Astrocyte of the hippocampus (primary cell): ENCODE measurements around the gene CNTN4.

ENCODE experiments used
- DNase-seq: peaks from one replicate; pipeline ENCODE4 v3.0.0; 2011; ENCODE audit warnings: low read depth, low spot score

The CNTN4 gene

GRCh38 chr3:2261747-2262146 is 163.1 kb downstream of the CNTN4 start:
- DNase-seq = no peak

DNA sequence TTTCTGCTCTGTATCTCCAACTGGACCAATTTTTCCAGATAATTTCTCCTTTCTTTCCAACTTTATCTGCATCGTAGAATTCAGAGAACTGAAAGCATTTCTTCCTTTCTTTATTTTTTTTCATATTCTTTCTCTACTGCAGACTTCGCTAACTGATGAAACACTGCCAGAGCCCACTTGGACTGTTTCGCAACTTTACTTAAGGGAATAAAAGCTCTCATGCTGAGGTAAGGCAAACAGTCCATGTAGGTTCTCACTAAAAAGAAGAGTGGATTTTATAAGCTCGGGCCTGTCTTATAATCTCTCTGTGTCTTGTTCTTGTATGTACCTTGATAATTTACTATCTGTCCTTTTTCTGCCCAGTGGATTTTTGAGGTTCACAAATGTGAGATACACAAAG is 163.5 kb downstream of the CNTN4 start:
- no peak for DNase-seq

- no peak for DNase-seq
These were observed 167.9 kb downstream of the CNTN4 start for GRCh38 chr3:2266606-2267005.

DNA sequence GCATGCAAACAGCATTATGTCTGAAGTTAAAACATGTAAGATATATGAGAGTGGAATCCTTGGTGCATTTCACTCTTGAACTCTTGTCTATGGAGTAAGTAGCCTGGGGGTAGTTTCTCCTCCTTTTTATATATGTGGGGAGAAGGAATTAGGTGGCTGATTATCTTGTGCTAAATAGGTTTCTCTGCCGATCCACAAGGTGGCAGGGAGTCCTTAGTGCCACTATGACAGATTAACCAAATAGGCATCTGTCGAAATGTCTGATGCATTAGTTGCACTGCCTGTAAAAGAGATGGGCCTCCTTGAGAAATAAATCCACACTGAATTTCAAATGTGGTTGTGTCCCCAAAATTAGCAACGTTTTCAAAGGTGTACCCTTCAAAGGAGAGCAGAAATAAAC is 170.1 kb downstream of the CNTN4 start:
- DNase-seq = no peak

- DNase-seq = no peak
These were observed 175.9 kb downstream of the CNTN4 start for GRCh38 chr3:2274526-2274925.

DNA sequence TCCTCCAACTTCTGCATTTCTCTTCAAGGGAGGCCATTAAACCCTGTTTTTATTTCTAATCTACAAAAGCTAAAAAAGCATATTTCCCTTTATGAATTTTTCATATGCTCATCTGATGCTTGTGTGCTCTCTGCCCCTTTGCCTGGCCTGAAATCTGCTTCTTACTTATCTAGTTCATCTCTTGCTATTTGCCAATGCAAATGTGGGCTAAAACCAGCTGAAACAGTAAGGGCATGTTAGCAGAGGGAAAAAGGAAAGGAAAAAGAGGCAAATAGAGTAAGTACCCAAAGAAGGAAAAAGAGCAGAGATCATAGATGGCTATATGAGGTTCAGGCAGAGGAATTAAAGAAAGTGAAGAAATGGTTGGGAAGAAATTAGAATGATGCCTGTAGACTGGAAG is 185.2 kb downstream of the CNTN4 start:
- no peak for DNase-seq

- no peak for DNase-seq
These were observed 202.3 kb downstream of the CNTN4 start for GRCh38 chr3:2300938-2301337.

GRCh38 chr3:2301361-2301760 is 202.7 kb downstream of the CNTN4 start:
- DNase-seq = no peak

GRCh38 chr3:2303566-2303965 is 204.9 kb downstream of the CNTN4 start:
- peak; percentile 44 for DNase-seq

- no peak for DNase-seq
These were observed 212.4 kb downstream of the CNTN4 start for GRCh38 chr3:2311022-2311421.

DNA sequence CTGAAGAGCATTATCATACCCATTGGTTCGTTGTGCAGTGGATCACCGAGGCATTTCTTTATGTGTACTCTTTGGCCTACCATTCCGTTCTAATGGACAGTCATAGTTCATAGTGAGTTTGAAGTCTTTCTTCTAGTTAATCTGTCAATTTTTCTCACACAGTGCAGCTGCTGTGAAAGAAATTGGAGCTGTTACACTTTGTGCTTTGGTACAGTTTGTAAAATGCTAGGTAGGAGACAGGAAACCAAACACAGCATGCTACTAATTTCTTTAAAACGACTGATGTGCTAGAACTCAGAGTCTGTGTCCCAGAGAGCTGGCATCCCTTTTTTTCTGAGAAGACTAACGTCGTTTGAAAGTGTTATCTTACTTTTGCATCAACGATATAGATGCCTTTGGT is 218.9 kb downstream of the CNTN4 start:
- no peak for DNase-seq

- DNase-seq = no peak
These were observed 236.3 kb downstream of the CNTN4 start for GRCh38 chr3:2334921-2335320.

DNA sequence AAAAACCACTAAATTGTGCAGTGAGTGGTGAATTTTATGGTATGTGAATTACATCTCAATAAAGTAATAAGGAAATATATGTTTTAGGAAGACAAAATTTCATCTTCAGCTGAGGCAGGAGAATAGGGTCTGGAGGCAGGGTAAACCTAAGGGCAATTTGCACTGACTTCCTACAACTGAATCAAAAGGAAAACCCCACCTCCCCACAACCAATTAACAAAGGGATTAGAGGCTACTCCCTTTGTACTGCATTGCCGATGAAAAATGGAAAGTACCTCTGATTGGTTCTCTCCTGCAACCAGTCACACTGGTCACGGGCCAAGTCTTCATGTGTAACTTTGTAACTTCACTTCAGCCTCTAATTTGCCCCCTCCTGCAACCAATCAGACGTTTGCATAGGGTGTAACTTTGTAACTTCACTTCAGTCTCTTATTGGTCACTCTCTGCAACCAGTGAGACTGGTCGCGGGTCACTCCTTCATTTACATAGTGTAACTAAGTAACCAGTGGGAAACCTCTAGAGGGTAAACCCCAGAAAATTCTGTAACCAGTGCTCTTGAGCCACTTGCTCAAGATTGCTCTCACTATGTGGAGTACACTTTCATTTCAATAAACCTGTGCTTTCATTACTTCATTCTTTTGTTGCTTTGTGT is 244.5 kb downstream of the CNTN4 start:
- DNase-seq = no peak

GRCh38 chr3:2352134-2352762 is 253.6 kb downstream of the CNTN4 start:
- DNase-seq = no peak

GRCh38 chr3:2354702-2355101 is 256.0 kb downstream of the CNTN4 start:
- DNase-seq = peak; percentile 38

DNA sequence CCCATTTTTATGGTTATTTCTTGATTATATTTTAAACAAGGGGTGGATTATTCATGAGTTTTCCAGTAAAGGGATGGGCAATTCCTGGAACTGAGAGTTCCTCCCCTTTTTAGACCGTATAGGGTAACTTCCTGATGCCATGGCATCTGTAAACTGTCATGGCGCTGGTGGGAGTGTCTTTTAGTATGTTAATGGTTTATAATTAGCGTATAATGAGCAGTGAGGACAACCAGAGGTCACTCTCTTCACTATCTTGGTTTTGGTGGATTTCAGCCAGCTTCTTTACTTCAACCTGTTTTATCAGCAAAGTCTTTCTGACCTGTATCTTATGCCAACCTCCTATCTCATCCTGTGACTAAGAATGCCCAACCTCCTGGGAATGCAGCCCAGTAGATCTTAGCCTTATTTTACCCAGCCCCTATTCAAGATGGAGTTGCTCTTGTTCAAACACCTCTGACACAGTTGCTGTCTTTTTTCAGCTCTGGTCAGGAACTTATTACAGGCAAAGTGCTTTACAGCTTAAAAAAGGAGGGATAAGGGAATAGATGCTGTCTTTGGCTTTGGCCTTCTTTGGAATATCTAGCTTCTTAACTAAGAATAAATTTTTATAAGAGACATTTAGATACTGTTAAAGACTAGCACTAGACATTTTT is 257.8 kb downstream of the CNTN4 start:
- DNase-seq = no peak

GRCh38 chr3:2360815-2361214 is 262.1 kb downstream of the CNTN4 start:
- no peak for DNase-seq

DNA sequence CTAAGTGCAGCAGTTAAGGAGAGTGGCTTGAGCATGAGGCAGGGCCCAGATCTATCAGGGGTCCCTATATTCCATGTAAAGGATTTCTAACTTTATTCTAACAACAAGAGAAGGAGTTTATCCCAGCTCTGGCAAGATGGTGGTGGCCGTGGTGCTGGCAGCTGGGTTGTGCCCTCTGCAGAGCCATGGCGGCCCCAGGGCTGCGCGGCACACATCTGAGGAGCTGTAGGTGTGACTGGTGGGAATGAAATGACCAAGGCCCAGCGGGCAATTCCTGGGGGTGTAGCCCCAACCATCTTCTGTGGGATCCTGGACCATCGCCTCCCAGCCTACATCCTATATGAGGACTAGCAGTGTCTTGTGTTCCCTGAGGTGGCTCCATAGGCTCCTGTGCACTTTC is 263.5 kb downstream of the CNTN4 start:
- DNase-seq = no peak

DNA sequence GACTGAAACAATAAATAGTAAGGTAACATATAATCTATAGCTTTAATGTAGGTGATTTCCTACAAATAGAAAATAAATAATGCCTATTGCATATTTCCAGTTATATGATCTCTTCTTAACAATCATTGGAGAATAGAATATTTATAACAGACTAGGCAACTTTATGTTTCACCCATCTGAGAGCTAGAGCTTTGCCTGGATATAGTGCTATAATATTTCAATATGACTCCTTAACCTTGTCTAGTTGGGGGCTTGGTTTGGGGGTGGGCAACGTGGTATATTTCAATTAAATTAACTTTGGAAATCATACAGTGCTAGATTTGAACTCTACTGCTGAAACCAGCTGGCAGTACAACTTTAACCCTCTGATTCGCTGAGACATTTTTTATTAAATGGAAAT is 265.2 kb downstream of the CNTN4 start:
- DNase-seq = no peak

GRCh38 chr3:2370317-2370716 is 271.7 kb downstream of the CNTN4 start:
- DNase-seq = no peak

DNA sequence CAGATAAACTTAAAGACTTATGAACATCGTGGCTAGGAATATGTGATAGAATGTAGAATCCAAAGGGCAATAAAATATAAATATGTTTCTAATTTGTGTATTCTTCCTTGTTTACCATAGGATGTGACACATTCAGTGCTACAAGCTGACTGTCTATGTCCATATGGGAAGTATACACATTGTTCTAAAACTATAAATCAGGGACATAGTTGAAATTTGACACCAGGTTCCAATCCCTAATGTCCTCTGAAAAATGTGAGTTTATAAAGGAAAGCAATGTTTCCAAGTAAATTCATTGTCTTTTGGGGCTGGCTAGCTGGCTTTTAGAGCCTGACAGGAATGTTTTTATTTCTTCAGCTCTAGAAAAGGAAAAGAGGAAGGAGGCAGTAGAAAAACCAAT is 273.6 kb downstream of the CNTN4 start:
- no peak for DNase-seq

DNA sequence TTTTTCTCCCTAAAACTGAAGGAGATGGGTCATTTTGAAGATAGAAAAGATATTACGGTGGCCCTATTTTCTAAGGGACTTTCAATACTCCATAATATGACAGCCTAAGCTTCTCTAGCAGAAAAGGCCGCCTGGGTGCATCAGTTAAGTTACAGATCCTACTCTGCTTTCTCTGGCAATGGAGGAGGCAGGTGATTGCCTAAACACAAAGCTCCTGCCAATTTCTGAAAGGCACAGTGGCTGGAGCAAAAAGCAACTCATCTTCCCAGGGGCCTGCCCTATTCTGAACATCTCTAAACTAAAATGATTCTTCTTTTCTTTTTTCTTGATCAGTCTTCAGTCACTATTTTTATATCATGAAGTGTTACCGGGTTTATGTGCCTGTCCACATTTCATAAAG is 276.7 kb downstream of the CNTN4 start:
- no peak for DNase-seq

DNA sequence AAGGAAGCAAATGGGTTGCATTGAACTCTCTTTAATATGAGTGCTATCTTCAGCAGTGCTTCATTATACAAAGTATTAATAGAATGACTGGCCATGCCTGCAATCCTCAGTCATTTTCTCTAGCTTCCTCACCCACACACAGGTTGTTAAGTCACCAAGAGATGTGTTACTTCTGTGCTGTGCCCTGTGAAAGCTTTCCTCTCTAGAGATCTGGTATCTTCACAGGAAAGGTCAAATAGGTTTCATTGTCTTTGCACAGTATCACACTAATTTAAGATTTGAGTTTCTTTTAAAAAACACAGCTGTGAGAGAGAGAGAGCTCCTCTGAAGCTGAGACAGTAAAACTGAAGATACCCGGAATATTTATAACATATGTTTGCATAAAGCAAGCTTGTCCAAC is 278.6 kb downstream of the CNTN4 start:
- DNase-seq = no peak
